ENCODE results near the gene PDE8A. TPM values are rescaled to one million over a fixed set of nuclear protein-coding genes. Genes with fewer than 3 reads are reported as not detected.

Gene PDE8A
- total RNA-seq, 2 donors from 2014 or later, result 34.2 to 50.1 TPM

- ATAC-seq (no peak), DNase-seq (no peak)
- Histone ChIP-seq H3K36me3 (replicated peaks in 1 of 2; ENCODE audit: insufficient read depth in 1 of 2, low read depth in 2 of 2) (peaks cover 0 to 13% of the 10 kb centered on the region in 2 donors), H3K4me1 (no peaks in the 10 kb centered on the region), H3K9me3 (no peaks in the 10 kb centered on the region), H3K4me3 (no peak overlapping the region), H3K27ac (no peak overlapping the region), H3K27me3 (no peaks in the 10 kb centered on the region)
- TF ChIP-seq, protein P1, sequence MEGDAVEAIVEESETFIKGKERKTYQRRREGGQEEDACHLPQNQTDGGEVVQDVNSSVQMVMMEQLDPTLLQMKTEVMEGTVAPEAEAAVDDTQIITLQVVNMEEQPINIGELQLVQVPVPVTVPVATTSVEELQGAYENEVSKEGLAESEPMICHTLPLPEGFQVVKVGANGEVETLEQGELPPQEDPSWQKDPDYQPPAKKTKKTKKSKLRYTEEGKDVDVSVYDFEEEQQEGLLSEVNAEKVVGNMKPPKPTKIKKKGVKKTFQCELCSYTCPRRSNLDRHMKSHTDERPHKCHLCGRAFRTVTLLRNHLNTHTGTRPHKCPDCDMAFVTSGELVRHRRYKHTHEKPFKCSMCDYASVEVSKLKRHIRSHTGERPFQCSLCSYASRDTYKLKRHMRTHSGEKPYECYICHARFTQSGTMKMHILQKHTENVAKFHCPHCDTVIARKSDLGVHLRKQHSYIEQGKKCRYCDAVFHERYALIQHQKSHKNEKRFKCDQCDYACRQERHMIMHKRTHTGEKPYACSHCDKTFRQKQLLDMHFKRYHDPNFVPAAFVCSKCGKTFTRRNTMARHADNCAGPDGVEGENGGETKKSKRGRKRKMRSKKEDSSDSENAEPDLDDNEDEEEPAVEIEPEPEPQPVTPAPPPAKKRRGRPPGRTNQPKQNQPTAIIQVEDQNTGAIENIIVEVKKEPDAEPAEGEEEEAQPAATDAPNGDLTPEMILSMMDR (IDR thresholded peaks at IDR 0.05), result no peak
- TF ChIP-seq POLR2A (IDR thresholded peaks at IDR 0.05), result no peak
- intact Hi-C loops (cut with DNase I), result no loop called here
- WGBS, 2 donors, result 86 to 89% methylated on average over 4 of the region's 4 CpGs
Measured at GRCh38 chr15:85120351-85121113, 138.9 kb downstream of the PDE8A start.

- ATAC-seq (no peak), DNase-seq (no peak)
- no peaks in the 10 kb centered on the region for H3K9me3 ChIP-seq
- H3K4me1 ChIP-seq, result no peaks in the 10 kb centered on the region
- 96 to 97% methylated on average over 1 of the region's 1 CpG for WGBS, 2 donors
- TF ChIP-seq, protein P1 (IDR thresholded peaks at IDR 0.05), result no peak
- TF ChIP-seq POLR2A (IDR thresholded peaks at IDR 0.05), result no peak
- no peak overlapping the region for H3K4me3 ChIP-seq
- no peaks in the 10 kb centered on the region for H3K27me3 ChIP-seq
- H3K36me3 ChIP-seq (replicated peaks in 1 of 2; ENCODE audit: insufficient read depth in 1 of 2, low read depth in 2 of 2), result peaks cover 0 to 5% of the 10 kb centered on the region in 2 donors
- intact Hi-C loops (cut with DNase I), result no loop called here
- no peak overlapping the region for H3K27ac ChIP-seq
Measured at GRCh38 chr15:85124173-85124572, 142.5 kb downstream of the PDE8A start.

- H3K4me3 ChIP-seq, result no peak overlapping the region
- ATAC-seq (no peak), DNase-seq (no peak)
- no peak overlapping the region for H3K27ac ChIP-seq
- intact Hi-C loops (cut with DNase I), result no loop called here
- no peaks in the 10 kb centered on the region for H3K4me1 ChIP-seq
- no peak for TF ChIP-seq POLR2A (IDR thresholded peaks at IDR 0.05)
- TF ChIP-seq, protein P1 (IDR thresholded peaks at IDR 0.05), result no peak
- peaks cover 0 to 5% of the 10 kb centered on the region in 2 donors for H3K36me3 ChIP-seq (replicated peaks in 1 of 2; ENCODE audit: insufficient read depth in 1 of 2, low read depth in 2 of 2)
- no peaks in the 10 kb centered on the region for H3K9me3 ChIP-seq
- WGBS, 2 donors, result 87 to 96% methylated on average over 4 of the region's 4 CpGs
- H3K27me3 ChIP-seq, result no peaks in the 10 kb centered on the region
Measured at GRCh38 chr15:85125056-85125661, 143.5 kb downstream of the PDE8A start.

- TF ChIP-seq POLR2A (IDR thresholded peaks at IDR 0.05), result no peak
- TF ChIP-seq, protein P1 (IDR thresholded peaks at IDR 0.05), result no peak
- H3K9me3 ChIP-seq, result no peaks in the 10 kb centered on the region
- H3K27ac ChIP-seq, result no peak overlapping the region
- H3K4me3 ChIP-seq, result no peak overlapping the region
- intact Hi-C loops (cut with DNase I), result no loop called here
- ATAC-seq (no peak), DNase-seq (no peak)
- H3K36me3 ChIP-seq (replicated peaks in 1 of 2; ENCODE audit: insufficient read depth in 1 of 2, low read depth in 2 of 2), result peaks cover 0 to 5% of the 10 kb centered on the region in 2 donors
- no peaks in the 10 kb centered on the region for H3K4me1 ChIP-seq
- no peaks in the 10 kb centered on the region for H3K27me3 ChIP-seq
Measured at GRCh38 chr15:85128621-85129020, 147.0 kb downstream of the PDE8A start.
